Stimulated activated CD4-positive, alpha-beta T cell treated with anti-CD3 and anti-CD28 coated beads, Interleukin-2, amount 100 ng/mL, for 48 hours (primary cell): ENCODE results near the gene STK32B.
"Not testable (repeated sequence)": the region's sequence is repeated elsewhere in the genome, so short reads cannot be mapped to it uniquely, and the experiment has no call there.

Experiments used
- DNase-seq, 2 donors: peaks; one replicate each; pipeline ENCODE4 v3.0.0-alpha.2; 2020

The STK32B gene

DNA sequence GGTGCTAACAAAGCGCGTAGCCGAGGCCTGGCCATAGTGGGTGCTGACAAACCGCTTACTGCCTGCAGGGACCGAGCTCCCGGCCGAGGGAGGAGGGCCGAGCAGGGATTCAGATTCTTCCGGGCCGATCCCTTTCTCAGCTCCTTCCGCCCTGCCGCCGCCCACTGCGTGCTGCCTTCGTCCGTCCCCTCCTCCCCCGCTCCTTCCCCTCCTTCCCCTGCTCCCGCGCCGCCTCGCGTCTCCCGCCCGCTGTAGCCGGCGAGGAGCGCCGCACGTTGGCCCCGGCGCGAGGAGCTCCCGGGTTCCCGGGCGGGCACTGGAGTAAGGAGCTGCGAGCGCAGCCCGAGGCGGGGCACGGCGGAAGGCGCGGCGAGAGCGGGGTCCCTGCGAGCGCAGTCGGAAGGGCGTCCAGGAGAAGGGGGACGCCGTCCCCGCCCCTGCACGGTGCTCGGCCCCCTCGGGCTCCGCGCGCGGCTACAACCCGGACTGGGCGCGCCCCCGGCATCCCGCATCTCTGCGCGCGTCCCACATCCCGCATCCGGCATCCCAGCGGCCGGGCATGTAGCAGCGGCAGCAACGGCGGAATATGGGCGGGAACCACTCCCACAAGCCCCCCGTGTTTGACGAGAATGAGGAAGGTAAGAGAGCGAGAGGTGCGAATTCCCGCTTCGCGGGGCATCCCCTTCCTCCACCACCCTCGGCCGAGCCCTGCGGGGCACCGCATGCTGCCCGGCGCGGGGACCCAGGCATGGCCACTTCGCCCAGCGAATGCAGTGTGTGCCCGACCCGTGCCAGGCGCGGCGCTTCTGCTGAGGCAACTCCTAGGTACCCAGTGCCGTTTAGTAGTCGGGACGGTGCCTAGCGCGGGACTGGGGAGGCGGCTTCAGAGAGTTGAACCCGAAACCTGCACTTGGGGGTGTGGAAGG is at the start of gene STK32B:
Gene STK32B (plus strand): TSS at position 203 of the 926 bp plus-strand sequence.
- no peak for DNase-seq

DNA sequence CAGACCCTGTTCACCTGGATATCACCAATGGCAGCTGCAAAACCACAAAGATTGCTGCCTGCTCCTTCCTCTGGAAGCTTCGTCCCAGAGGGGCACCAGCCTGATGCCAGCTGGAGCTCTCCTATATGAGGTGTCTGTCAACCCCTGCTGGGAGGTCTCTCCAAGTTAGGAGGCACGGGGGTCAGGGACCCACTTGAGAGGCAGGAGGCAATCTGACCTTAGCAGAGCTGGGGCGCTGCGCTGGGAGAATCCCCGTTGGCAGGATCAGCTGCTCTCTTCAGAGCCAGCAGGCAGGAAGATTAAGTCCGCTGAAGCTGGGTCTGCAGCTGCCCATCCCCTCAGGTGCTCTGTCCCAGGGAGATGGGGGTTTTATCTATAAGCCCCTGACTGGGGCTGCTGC is 49.6 kb upstream of the STK32B start:
- DNase-seq: not testable (repeated sequence)

DNA sequence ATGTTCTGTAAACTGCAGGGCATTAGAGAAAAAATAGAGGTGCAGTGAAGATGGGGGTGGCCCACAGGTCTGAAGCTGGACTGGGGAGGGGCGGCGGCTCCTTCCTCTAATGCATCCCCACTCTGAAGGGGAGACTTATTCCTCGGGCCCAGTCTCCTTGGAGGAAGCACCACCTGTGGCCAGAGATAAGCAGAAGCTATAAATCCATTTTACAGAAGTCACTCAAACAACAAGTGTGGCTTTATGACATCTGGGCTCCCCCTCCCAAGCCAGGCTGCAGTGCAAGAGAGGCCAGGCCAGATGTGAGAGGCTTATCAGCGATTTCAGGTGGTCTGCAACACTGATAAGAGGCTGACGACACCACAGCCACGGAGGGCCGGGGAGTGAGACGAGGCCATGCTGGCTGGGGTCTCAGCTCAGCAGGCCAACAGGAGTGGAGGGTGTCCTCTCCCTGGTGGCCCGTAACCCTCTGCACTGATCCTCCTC is 47.9 kb upstream of the STK32B start:
- no peak for DNase-seq

DNA sequence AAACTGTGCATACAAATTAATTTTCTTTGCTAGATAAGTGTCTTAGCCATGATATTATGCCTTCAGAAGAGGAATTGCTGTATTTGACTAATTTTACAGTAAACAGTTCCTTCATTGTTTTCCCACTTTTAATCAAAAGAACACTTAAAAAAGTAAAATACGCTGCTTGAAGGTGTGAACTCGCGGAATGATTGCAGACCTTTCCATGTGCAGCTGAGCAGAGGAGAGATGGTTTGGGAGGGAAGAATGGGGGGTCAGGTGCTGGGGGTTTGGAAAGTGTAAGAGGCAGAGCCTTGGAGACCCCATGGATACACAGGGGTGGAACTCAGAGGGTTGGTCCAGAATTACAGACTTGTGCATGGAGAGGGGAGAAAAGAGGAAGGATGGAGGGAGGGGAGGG is 47.4 kb upstream of the STK32B start:
- no peak for DNase-seq

DNA sequence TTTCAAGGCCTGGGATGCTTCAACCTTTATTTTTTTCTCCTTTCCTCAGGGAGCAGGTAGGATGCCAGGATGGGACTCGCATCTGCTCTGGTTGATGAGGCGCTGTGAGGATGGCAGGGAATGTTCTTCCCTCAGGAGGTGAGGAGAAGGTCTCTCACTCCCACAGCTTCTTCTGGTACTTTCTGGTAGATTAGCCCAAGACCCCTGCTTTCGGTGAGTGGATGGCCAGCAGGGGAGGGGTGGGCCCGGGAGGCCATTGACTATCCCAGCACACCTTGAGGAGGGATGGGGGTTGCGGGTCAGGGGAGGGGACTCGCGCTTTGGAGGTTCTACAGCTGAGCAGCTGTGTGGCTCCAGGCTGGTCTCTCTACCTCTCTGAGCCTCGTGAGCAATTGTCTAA is 46.8 kb upstream of the STK32B start:
- no peak for DNase-seq

DNA sequence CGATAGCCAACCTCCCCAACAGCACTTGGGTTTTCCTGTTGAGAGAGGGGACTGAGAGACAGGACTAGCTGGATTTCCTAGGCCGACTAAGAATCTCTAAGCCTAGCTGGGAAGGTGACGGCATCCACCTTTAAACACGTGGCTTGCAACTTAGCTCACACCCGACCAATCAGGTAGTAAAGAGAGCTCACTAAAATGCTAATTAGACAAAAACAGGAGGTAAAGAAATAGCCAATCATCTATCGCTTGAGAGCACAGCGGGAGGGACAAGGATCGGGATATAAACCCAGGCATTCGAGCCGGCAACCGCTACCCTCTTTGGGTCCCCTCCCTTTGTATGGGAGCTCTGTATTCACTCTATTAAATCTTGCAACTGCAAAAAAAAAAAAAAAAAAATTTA is 44.3 kb upstream of the STK32B start:
- DNase-seq: not testable (repeated sequence)

DNA sequence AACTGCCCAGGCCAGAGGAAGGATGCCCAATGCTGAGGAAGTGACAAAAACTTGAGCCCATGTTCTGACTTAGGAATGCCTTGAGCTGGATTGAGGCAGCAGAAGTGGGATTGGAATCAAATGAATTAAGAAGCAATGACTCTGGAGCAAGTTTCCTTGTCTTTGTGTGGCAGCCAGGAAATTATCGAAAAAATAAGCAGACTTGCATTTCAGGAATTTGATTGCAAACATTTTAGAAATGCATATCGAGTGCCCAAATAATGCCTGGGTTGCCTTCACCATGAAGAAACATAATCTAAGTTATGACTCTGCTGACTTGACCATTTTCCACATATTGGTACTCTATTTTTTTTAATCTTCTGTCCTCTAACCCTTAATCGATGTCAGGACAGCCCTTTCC is 41.5 kb upstream of the STK32B start:
- no peak for DNase-seq

DNA sequence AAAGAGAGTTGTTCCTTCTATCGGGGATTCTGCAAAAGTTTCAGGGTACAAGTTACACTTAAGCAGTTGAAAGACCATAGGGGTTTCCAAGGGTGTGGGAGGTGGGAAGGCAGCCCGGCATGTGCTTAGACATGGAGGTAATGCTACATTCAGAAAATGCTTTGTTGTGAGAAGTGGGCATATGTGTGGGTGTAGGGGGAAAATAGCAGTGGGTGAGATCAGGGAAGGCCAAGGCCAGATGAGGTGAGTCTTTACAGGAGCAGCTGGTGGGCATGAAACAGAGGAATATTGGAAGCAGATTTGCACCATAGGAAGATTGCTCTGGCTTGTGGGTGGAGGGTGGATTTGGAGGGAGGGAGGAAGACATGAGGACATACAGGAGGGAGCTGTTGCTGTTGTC is 40.3 kb upstream of the STK32B start:
- DNase-seq: no peak

DNA sequence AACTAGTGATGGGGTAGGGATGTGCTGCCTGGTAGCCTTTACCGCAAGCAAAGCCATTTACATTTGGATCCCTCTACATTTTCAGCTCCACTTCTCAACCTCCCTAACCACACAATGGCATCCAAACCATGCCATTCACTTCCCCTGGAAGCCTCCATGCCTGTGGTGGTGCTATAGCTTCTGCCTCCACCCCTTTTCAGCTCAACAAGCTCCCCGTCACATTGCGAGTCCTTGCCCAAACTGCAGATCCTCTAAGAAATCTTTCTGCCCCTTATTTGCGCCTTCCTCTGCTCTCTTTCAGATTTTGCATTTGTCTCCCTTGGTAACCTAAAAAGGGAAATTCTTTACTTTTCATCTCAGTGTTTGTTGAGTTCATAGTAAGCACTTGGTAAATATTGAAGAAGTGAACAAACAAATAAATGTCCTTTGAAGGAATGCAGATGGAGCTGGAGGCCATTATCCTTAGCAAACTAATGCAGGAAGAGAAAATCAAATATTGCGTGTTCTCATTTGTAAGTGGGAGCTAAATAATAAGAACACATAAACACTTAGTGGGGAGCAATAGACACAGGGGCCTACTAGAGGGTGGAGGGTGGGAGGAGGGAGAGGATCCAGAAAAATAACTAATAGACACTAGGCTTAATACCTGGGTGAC is 38.9 kb upstream of the STK32B start:
- no peak for DNase-seq

DNA sequence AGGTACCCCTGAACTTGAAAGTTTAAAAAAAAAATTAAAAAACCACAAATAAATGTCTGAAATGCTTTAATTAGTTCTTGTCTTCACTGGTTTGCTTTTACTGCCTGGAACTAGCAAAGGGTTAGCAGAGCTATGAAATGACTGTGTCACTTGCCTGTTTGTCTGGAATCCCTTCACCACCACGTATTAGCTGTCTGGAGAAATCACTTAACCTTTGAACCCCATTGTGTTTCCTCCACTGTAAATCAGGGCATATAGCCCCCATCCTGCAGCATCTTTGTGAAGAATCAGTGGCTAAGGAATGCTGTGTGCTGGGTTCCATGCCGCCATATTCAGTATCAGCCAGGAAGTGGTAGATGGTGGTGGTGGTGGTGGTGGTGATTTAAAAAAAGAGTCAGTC is 38.3 kb upstream of the STK32B start:
- no peak for DNase-seq

DNA sequence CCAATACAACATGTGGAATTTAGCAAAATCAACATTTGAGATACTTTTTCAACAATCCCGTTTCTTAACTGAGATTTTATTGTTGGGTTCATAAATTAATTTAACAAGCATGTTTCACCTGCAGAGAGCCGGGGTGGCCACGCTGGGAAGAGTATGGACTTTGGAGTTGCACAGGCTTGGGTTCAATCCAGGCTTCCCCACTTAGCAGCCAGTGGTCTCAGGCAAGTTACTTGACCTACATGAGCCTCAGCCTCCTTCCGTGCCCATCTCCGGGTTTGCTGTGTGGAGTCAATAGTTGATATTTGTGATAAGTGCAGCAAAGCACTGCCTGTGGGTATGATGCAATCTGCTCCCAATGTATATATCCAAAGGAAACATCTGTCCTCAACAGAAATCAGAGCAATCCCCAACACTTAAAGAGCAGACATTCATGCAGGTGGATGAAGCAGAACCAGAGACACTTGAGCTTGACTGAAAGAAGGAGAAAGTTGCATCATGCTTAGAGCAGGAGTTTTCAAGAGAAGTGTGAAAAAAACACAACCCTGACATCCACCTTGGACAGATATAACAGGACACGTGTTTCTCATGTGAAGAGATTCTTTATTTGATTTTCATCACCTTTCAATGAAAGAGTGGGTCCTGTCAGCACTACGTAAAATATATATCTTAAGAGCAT is 37.1 kb upstream of the STK32B start:
- no peak for DNase-seq

DNA sequence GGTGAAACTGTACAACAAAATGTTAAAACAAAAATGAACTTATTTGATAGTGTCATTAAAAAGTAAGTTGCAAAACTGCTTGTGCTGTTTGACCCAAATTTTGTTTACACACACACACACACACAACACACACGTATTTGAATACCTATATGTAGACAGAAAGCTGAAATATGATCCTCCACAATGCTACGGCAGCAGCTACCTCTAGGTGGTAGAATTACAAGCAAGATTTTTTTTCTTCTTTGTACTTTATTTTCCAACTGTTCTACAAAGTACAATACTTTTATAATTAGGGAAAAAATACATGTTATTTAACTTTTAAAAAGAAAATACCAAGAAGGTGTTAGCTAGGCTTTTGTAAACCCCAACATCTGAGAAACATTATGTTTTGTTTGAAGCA is 33.2 kb upstream of the STK32B start:
- no peak for DNase-seq

DNA sequence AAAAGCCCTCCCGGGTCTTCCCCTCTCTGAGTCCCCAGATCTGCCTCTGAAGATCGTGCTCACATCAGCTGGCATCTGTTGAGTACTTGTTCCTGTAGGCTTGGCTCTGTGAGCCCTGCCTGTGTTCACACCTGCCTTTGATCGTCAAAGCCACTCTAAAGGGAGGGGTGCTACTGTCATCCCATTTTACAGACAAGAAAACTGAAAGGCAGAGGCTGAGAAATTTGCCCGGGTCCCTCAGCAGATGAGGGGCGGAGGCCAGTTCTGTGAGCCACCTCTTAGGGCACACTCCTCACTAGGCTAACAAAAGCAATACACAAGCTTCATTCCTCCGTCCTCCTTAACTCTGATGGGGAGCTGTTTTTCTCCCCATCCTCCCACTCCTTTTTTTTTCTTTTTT is 32.7 kb upstream of the STK32B start:
- DNase-seq: no peak

DNA sequence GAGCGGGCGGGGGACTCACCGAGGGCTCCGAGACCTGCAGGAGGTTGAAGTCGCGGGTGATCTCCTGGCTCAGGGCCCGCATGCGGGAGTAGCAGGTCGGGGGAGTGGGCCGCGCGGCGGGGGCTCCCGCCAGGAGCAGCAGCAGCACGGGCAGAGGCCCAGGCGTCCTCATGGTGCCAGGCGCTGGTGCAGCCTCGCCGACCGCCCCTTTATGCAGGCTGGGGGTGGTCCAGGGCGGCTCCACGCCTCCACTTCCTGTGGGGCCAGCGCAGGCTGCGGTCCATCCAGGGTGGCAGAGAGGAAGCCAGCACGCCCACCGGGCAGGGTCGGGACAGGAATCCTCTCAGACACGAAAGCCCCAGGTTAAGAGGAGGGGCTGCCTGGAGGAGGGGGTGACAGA is 32.0 kb upstream of the STK32B start, which contains the start of gene CYTL1:
Gene CYTL1 (minus strand): TSS at position 185 of the 400 bp plus-strand sequence. CDS start 13 bp downstream, at position 172.
- no peak for DNase-seq

DNA sequence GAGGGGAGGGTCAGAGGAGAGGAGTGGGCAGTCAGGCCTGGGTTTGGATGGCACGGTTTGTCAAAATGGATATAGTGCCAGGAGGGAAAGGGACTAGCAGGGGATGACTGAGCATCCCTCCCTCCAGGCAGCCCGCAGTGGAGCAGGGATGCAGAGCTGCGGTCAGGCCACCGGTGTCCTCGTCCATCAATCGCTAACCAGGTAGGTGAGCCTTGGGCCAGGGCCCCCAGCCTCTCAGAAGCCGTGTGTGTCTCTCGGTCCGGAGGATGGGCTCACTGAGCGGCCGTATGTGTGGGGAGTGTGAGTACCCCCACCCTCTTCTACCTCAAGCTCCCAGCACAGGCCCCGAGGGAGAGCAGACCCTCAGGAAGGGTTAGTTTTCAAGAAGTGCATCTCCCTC is 31.5 kb upstream of the STK32B start:
- DNase-seq: no peak

DNA sequence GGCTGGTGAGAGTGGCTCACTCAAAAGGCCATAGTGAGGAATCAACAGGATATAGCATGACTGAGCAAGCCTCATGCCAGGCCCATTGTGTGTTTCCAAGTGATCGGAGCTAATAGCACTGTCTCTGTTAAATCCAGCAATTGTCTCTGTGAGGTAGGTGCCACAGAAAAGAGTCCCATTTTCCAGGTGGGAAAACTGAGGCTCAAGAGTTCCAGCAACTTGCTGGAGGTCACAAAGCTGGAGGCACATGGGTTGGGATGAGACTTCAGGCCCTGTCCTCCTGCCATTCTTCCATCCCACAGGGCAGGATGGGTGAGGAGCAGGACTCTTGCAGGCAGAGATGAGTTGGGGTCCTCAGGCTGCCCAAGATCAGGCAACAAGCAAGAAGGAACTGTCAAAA is 30.9 kb upstream of the STK32B start:
- DNase-seq: no peak

DNA sequence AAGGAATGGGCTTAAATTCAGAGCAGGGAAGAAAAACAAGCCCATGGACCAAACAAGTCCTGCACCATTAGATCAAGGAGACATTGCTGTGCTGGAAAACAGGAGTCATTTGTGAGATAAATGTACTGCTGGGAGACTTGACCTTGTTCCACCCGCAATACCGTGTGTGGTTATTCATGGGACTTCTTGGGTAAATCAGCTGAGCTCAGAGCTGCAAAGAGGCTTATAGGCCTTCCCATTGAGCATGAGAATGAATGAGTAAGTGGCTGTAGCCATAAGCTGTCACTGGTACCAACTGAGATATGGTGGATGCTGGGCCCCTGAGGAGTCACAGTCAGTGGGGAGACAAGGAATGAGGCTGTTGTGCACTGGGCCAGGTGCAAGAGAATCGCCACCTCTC is 29.7 kb upstream of the STK32B start:
- no peak for DNase-seq

DNA sequence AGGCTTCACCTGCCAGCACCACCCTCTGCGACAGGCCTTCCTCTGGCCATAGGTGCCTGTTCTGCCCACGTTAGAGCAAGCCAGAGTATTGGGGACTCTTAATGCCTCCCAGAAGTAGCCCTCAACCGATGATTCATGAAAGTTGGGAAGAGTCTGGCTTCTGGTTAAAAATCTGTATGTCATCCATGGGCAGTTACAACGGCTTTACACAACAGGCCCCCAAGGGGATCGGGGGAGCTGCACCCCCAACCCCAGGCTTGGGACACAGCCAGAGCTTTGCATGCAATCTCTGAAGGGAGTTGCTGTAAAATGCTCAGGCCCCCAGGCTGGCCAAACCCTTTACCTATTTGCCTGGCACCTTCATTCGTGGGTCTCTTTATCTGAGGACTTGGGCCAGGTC is 26.6 kb upstream of the STK32B start:
- no peak for DNase-seq

DNA sequence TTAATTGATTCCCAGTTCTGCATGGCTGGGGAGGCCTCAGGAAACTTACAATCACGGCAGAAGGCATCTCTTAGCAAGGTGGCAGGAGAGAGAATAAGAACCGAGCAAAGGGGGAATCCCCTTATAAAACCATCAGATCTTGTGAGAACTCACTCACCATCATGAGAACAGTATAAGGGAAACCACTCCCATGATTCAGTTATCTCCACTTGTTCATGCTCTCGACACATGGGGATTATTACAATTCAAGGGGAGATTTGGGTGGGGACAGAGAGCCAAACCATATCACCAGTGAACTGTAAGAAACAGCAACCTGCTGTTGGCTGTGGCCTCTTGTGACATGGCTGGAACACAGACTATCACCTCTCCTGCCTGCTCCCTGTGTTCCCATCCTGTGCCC is 24.9 kb upstream of the STK32B start:
- DNase-seq: no peak

DNA sequence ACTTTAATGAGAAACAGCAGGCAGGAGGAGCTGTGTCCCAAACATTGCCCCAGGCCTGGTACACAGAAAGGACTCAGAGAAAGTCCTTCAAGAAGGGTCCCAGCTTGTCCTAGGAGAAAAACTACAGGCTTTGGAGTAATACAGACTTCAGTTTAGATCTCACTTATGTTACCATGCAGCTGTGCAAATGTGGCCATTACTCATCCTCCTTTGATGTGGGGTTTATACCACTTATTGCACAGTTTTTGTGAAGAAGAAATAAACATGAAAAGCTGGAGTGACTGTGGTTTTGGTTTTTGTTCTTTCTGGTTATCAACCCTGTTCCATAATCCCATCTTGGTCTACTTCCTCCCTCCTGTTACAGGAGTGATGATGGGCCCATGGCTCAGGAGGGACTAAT is 23.9 kb upstream of the STK32B start:
- no peak for DNase-seq

DNA sequence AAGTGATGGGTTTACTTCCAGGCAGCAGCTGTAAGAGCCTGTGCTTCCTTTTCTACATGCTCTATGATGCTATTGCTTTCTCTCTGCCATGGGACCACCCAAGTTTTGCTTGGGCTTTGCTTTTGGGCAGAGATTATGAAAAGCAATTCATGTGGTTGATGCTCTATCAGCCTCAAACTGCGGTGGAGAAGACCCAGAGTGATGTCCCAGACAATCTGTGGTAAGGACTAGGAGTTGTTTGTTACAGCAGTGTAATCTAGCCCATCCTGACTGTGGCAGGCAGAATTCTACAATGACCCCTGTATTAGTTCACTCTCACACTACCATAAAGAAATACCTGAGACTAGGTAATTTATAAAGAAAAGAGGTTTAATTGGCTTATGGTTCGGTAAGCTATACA is 22.8 kb upstream of the STK32B start:
- no peak for DNase-seq

DNA sequence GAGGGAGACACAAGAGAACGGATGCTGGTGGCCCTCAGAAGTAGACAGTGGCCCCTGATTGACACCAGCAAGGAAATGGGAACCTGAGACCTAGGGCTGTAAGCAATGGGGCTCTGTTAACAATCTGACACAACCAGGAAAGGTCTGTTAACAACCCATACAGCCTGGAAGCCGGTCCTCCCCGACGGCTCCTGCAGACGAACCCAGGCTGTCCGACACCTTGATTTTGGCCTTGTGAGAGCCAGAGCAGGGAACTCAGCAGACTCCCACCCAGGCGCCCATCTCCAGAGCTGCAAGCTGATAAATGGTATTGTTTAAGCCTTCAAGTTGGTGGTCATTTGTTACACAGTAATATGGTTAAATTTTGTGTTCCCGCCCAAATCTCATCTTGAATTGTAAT is 21.8 kb upstream of the STK32B start:
- no peak for DNase-seq

DNA sequence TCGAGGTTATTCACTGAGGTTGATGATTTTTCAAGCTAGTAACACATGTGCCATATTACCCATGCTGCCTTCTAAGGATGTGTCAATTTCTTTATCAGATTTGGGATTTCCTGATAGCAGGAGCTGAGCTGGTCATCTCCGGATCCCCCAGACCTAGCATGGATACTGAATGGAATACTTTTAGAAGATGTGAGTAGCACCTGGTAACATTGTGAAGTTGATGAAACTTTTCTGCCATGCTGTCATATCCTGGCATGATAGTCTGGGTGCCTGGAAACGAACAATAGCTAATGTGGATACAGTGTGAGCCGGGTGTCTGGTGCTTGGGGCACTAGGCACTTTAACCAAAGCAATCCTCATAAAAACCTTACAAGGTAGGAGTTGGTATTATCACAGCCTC is 21.1 kb upstream of the STK32B start:
- DNase-seq: no peak

DNA sequence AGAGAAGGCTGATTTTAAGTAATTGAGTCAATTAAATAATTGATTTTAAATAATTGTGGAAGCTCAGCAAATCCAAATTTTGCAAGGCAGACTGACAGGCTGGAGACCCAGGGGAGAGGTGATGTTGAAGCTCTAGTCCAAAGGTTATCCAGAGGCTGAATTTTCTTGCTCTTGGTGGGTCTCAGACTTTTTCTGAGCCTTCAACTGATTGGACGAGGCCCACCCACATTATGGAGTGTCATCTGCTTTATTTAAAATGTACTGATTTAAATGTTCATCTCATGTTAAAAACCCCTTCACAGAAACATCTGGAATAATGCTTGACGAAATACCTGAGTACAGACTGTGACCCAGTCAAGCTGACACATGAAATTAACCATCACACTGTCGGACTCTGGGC is 20.4 kb upstream of the STK32B start:
- no peak for DNase-seq
